ENCODE results near the gene COL18A1.

DNA sequence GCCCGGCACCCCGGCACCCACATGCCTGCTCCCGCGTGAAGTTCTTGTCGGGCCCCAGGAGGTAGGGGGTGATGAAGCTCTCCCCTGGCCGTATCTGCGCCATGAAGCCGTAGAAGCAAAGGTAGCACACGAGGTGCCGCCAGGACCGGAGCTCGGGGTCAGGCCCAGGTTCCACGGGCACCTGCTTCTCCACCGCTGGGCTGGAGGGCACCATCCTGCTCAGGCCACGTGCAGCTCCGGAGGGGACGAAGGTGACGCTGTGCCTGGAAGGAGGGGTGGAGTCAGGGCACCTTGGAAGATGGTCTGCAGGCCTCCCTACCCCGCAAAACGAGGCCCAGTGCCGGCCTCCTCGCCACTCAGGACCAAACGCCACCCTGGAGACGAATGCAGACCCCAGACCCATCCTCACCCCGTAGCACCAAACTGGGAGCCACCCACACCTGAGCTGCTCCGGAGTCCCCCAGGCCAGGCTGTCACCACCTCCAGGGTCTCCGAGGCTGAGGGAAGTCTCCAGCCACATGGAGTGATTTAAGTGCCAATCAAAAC is 132.9 kb downstream of the COL18A1 start:
- TF ChIP-seq, protein P1, sequence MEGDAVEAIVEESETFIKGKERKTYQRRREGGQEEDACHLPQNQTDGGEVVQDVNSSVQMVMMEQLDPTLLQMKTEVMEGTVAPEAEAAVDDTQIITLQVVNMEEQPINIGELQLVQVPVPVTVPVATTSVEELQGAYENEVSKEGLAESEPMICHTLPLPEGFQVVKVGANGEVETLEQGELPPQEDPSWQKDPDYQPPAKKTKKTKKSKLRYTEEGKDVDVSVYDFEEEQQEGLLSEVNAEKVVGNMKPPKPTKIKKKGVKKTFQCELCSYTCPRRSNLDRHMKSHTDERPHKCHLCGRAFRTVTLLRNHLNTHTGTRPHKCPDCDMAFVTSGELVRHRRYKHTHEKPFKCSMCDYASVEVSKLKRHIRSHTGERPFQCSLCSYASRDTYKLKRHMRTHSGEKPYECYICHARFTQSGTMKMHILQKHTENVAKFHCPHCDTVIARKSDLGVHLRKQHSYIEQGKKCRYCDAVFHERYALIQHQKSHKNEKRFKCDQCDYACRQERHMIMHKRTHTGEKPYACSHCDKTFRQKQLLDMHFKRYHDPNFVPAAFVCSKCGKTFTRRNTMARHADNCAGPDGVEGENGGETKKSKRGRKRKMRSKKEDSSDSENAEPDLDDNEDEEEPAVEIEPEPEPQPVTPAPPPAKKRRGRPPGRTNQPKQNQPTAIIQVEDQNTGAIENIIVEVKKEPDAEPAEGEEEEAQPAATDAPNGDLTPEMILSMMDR (IDR thresholded peaks at IDR 0.05), result no peak
- TF ChIP-seq EZH2phosphoT487 (IDR thresholded peaks at IDR 0.05), result no peak
